Gastroesophageal sphincter (tissue), 4 donors: ENCODE results near the gene FAM13A. TPM values are rescaled to one million over a fixed set of nuclear protein-coding genes. Genes with fewer than 3 reads are reported as not detected.

Source experiments
- ATAC-seq: fragments of 150-250 bp; one replicate; pipeline ENCODE4 v1.9.1; 2016; ENCODE audit warnings: mild to moderate bottlenecking, moderate library complexity
- H3K27ac ChIP-seq, 4 donors: fragments of 200-600 bp; sonication (generic) in 3 of 4; 1 replicate in 3 of 4; 2 replicates in 1 of 4; pipeline ENCODE4 v1.5.1; 2016 to 2019
- H3K27me3 ChIP-seq: fragments of 200-600 bp; sonication (generic); one replicate; pipeline ENCODE4 v1.5.1; 2019
- H3K36me3 ChIP-seq, 2 donors: fragments of 200-600 bp; sonication (generic); one replicate each; pipeline ENCODE4 v1.5.1; 2019; ENCODE audit warnings: control low read depth in 1 of 2
- H3K4me1 ChIP-seq, 3 donors: fragments of 200-600 bp; sonication (generic); 1 replicate in 2 of 3; 2 replicates in 1 of 3; pipeline ENCODE4 v1.5.1; 2016 to 2019; ENCODE audit warnings: control low read depth in 2 of 3
- H3K4me3 ChIP-seq, 2 donors: fragments of 200-600 bp; sonication (generic); one replicate each; pipeline ENCODE4 v1.5.1; 2019; ENCODE audit warnings: mild to moderate bottlenecking in 1 of 2, moderate library complexity in 1 of 2
- H3K9me3 ChIP-seq, 3 donors: fragments of 200-600 bp; sonication (generic); one replicate each; pipeline ENCODE4 v1.5.1; 2017 to 2019; ENCODE audit warnings: control low read depth in 2 of 3
- EP300 ChIP-seq: sonication (generic); formaldehyde crosslinking; IDR thresholded peaks from one replicate; pipeline ENCODE4 v1.6.1; 2017; ENCODE audit warnings: antibody characterized with exemption, mild to moderate bottlenecking
- POLR2A ChIP-seq, 2 donors: fragments of 450-650 bp; IDR thresholded peaks; one replicate each; pipeline ENCODE4 v1.6.1; 2017; ENCODE audit warnings: antibody characterized with exemption in 2 of 2, mild to moderate bottlenecking in 2 of 2, moderate library complexity in 1 of 2
- POLR2AphosphoS5 ChIP-seq: sonication (generic); formaldehyde crosslinking; IDR thresholded peaks from one replicate; pipeline ENCODE4 v1.6.1; 2017; ENCODE audit warnings: antibody characterized with exemption
- WGBS, 2 donors: methylation state at CpG; one replicate each; pipeline ENCODE4 v1.1.5; 2018; ENCODE audit warnings: low coverage in 1 of 2; 5-methylcytosine and 5-hydroxymethylcytosine counted together
- total RNA-seq, 4 donors: library from RNA; depleted of rRNA; stranded (reverse); fragments of >200 nt; gene quantifications; one replicate each; pipeline ENCODE4 v1.1.0, GENCODE V29; 2016
- TF ChIP-seq, protein P1 (sequence below), 4 experiments: fragments of 200-600 bp in 2 of 4; fragments of 450-650 bp in 2 of 4; sonication (generic) in 1 of 4; IDR thresholded peaks; one replicate each; pipeline ENCODE4 v1.5.1; 2017 to 2019; ENCODE audit warnings: antibody characterized with exemption in 4 of 4, mild to moderate bottlenecking in 2 of 4, moderate library complexity in 2 of 4

FAM13A gene
- total RNA-seq, 4 donors from 2014 or later, result 22.8 to 46.9 (median 35.2) TPM

DNA sequence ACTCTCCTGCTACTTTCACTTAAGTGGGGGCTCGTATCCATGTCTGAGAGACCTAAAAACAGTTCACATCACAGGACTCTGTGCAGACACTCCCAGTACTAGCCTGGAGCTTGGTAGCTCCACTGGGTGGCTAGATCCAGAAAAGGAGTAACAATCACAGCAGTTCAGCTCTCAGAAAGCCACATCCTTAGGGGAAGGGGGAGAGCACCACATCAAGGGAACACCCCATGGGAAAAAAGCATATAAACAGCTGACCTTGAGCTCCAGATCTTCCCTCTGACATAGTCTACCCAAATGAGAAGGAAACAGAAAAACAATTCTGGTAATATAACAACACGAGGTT, 175.8 kb downstream of the FAM13A start:
- Histone ChIP-seq H3K36me3 (no peaks in the 10 kb centered on the region), H3K27me3 (no peaks in the 10 kb centered on the region), H3K4me1 (peaks cover 0 to 8% (median 0%) of the 10 kb centered on the region in 3 donors), H3K27ac (no peak overlapping the region), H3K4me3 (no peak overlapping the region), H3K9me3 (no peaks in the 10 kb centered on the region)
- no peak for ATAC-seq
- TF ChIP-seq POLR2A (IDR thresholded peaks at IDR 0.05) (no peak), EP300 (no peak), POLR2AphosphoS5 (no peak)
- TF ChIP-seq, protein P1, sequence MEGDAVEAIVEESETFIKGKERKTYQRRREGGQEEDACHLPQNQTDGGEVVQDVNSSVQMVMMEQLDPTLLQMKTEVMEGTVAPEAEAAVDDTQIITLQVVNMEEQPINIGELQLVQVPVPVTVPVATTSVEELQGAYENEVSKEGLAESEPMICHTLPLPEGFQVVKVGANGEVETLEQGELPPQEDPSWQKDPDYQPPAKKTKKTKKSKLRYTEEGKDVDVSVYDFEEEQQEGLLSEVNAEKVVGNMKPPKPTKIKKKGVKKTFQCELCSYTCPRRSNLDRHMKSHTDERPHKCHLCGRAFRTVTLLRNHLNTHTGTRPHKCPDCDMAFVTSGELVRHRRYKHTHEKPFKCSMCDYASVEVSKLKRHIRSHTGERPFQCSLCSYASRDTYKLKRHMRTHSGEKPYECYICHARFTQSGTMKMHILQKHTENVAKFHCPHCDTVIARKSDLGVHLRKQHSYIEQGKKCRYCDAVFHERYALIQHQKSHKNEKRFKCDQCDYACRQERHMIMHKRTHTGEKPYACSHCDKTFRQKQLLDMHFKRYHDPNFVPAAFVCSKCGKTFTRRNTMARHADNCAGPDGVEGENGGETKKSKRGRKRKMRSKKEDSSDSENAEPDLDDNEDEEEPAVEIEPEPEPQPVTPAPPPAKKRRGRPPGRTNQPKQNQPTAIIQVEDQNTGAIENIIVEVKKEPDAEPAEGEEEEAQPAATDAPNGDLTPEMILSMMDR (IDR thresholded peaks at IDR 0.05), result no peak
- 82 to 88% methylated on average over 2 of the region's 2 CpGs for WGBS, 2 donors

DNA sequence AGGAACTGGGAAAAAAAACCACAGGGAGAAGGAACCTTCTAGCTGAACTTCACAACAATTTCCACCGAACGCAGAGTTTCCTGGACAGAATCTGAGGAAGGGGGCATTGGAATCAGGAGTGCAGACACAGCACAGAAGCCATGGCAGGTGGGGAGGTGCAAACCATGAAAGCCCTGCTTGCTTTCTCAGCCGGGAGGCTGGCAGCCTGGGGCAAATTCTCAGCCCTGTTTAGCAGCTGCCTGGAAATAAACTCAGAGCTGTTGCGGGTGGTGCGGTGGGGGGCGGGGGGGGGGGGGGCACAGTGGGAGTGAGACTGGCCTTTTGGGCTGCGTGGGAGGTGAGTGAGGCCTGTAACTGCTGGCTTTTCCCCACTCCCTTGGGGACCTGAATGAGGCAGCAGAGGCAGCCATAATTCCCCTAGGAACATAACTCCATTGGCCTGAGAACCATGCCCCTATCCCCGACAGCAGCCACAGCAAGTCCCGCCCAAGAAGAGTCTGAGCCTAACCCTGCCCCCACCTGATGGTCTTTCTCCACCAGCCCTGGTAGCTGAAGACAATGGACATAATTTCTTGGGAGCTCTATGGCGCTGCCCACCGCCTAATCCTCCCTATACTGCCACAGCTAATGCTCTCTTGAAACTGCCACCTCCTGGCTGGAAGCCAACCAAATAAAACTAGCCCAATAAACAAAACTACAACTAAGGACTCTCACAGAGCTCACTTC, 176.3 kb downstream of the FAM13A start:
- Histone ChIP-seq H3K9me3 (no peaks in the 10 kb centered on the region), H3K4me3 (no peak overlapping the region), H3K27ac (no peak overlapping the region), H3K36me3 (no peaks in the 10 kb centered on the region), H3K27me3 (no peaks in the 10 kb centered on the region), H3K4me1 (peaks cover 0 to 8% (median 0%) of the 10 kb centered on the region in 3 donors)
- 79 to 80% methylated on average over 3 to 9 of the region's 11 CpGs for WGBS, 2 donors
- no peak for ATAC-seq
- TF ChIP-seq POLR2A (IDR thresholded peaks at IDR 0.05) (no peak), POLR2AphosphoS5 (no peak), EP300 (no peak)
- TF ChIP-seq, protein P1 (IDR thresholded peaks at IDR 0.05), result no peak

DNA sequence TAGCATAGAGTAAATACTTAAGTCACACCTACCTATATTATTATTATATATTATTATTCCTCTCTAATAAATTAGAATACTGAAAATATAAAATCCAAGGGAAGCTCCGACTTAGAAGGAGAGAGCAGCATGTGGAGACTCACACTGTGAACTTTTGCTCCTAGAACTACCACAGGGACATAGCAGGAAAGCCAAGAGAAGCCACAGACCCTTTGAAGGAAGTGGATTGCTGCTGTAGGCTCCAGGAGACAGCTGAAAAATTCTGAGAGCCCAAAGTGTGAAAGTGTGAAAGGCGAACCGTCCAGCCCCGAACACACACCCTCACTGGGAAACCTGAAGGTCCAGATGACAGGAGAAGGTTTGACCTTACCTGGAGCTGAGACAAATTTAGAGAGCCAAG, 177.0 kb downstream of the FAM13A start:
- Histone ChIP-seq H3K27ac (no peak overlapping the region), H3K27me3 (no peaks in the 10 kb centered on the region), H3K4me1 (peaks cover 0 to 8% (median 0%) of the 10 kb centered on the region in 3 donors), H3K9me3 (no peaks in the 10 kb centered on the region), H3K4me3 (no peak overlapping the region), H3K36me3 (no peaks in the 10 kb centered on the region)
- ATAC-seq, result no peak
- TF ChIP-seq EP300, result no peak
- TF ChIP-seq POLR2AphosphoS5, result no peak
- TF ChIP-seq POLR2A (IDR thresholded peaks at IDR 0.05), result no peak
- TF ChIP-seq, protein P1 (IDR thresholded peaks at IDR 0.05), result no peak
- WGBS, 2 donors, result 77 to 80% methylated on average over 3 to 4 of the region's 4 CpGs

DNA sequence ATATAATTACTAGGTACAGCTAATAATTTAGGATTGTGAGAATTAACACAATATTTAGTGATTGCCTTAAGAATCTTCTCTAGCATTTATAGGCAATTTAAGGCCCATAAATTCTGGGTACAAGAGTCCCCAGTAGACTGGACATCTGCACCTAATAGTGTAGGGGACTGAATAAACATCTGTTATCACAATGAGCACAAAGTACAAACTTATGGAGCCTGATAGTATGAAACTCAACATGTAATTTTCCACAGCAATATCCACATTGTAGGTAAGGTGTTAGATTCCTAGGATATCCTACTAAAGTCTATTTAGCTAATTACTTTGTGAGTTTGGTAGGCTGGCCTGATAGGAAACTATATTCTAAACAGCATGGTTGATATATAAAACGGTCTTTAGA, 178.3 kb downstream of the FAM13A start:
- ATAC-seq, result no peak
- H3K36me3 ChIP-seq, result no peaks in the 10 kb centered on the region
- no peak overlapping the region for H3K27ac ChIP-seq
- no peak overlapping the region for H3K4me3 ChIP-seq
- WGBS, 2 donors, result 80 to 91% methylated on average over 1 of the region's 1 CpG
- H3K4me1 ChIP-seq, result peaks cover 0 to 8% (median 0%) of the 10 kb centered on the region in 3 donors
- no peaks in the 10 kb centered on the region for H3K27me3 ChIP-seq
- TF ChIP-seq EP300 (no peak), POLR2AphosphoS5 (no peak), POLR2A (IDR thresholded peaks at IDR 0.05) (no peak)
- TF ChIP-seq, protein P1 (IDR thresholded peaks at IDR 0.05), result no peak
- H3K9me3 ChIP-seq, result no peaks in the 10 kb centered on the region

DNA sequence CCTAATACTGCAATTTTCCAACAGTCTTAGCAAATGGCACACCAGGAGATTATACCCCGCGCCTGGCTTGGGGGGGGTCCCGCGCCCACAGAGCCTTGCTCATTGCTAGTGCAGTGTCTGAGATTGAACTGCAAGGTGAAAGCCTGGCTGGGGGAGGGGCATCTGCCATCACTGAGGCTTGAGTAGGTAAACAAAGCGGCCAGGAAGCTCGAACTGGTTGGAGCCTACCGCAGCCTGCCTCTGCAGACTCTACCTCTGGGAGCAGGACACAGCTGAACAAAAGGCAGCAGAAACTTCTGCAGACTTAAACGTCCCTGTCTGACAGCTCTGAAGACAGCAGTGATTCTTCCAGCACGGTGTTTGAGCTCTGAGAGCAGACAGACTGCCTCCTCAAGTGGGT, 186.6 kb downstream of the FAM13A start:
- 83 to 90% methylated on average over 1 to 2 of the region's 9 CpGs for WGBS, 2 donors
- Histone ChIP-seq H3K4me1 (peaks cover 0 to 8% (median 0%) of the 10 kb centered on the region in 3 donors), H3K4me3 (no peak overlapping the region), H3K9me3 (no peaks in the 10 kb centered on the region), H3K27me3 (no peaks in the 10 kb centered on the region), H3K27ac (no peak overlapping the region), H3K36me3 (no peaks in the 10 kb centered on the region)
- TF ChIP-seq POLR2A (IDR thresholded peaks at IDR 0.05), result no peak
- no peak for TF ChIP-seq POLR2AphosphoS5
- TF ChIP-seq, protein P1 (IDR thresholded peaks at IDR 0.05), result no peak
- no peak for TF ChIP-seq EP300
- ATAC-seq, result no peak
